ENCODE results near the gene ATP11A.

The ATP11A gene

GRCh38 chr13:112894673-112895481, 205.0 kb downstream of the ATP11A start:
- no peak for DNase-seq (ENCODE audit: low spot score)

- no peak for DNase-seq (ENCODE audit: low spot score)
Measured at GRCh38 chr13:112895521-112896465, 206.0 kb downstream of the ATP11A start.

- no peak for DNase-seq (ENCODE audit: low spot score)
Measured at GRCh38 chr13:112896736-112897602, 207.1 kb downstream of the ATP11A start.

GRCh38 chr13:112897603-112897955, 207.7 kb downstream of the ATP11A start:
- DNase-seq (ENCODE audit: low spot score) = no peak

GRCh38 chr13:112897956-112898620, 208.2 kb downstream of the ATP11A start:
- DNase-seq (ENCODE audit: low spot score) = no peak

GRCh38 chr13:112898621-112899280, 208.9 kb downstream of the ATP11A start:
- no peak for DNase-seq (ENCODE audit: low spot score)

GRCh38 chr13:112899281-112900225, 209.7 kb downstream of the ATP11A start:
- no peak for DNase-seq (ENCODE audit: low spot score)

GRCh38 chr13:112900226-112900600, 210.4 kb downstream of the ATP11A start:
- DNase-seq (ENCODE audit: low spot score) = no peak

- DNase-seq (ENCODE audit: low spot score) = no peak
Measured at GRCh38 chr13:112900691-112901091, 210.9 kb downstream of the ATP11A start.

GRCh38 chr13:112902101-112902651, 212.3 kb downstream of the ATP11A start:
- no peak for DNase-seq (ENCODE audit: low spot score)

GRCh38 chr13:112902669-112903068, 212.8 kb downstream of the ATP11A start:
- no peak for DNase-seq (ENCODE audit: low spot score)

GRCh38 chr13:112903071-112903577, 213.3 kb downstream of the ATP11A start:
- no peak for DNase-seq (ENCODE audit: low spot score)

GRCh38 chr13:112903606-112904195, 213.9 kb downstream of the ATP11A start:
- DNase-seq (ENCODE audit: low spot score) = no peak

- DNase-seq (ENCODE audit: low spot score) = no peak
Measured at GRCh38 chr13:112904436-112904960, 214.7 kb downstream of the ATP11A start.

GRCh38 chr13:112905086-112905485, 215.2 kb downstream of the ATP11A start:
- DNase-seq (ENCODE audit: low spot score) = no peak

- DNase-seq (ENCODE audit: low spot score) = no peak
Measured at GRCh38 chr13:112905619-112905989, 215.8 kb downstream of the ATP11A start.

GRCh38 chr13:112905990-112906641, 216.3 kb downstream of the ATP11A start:
- DNase-seq (ENCODE audit: low spot score) = no peak

GRCh38 chr13:112907286-112907685, 217.4 kb downstream of the ATP11A start:
- no peak for DNase-seq (ENCODE audit: low spot score)

Data from Ammon's horn (tissue), 1 donor.